ENCODE results near the gene GPR89B.
"Not testable (repeated sequence)": the region's sequence is repeated elsewhere in the genome, so short reads cannot be mapped to it uniquely, and the experiment has no call there.

GPR89B gene

DNA sequence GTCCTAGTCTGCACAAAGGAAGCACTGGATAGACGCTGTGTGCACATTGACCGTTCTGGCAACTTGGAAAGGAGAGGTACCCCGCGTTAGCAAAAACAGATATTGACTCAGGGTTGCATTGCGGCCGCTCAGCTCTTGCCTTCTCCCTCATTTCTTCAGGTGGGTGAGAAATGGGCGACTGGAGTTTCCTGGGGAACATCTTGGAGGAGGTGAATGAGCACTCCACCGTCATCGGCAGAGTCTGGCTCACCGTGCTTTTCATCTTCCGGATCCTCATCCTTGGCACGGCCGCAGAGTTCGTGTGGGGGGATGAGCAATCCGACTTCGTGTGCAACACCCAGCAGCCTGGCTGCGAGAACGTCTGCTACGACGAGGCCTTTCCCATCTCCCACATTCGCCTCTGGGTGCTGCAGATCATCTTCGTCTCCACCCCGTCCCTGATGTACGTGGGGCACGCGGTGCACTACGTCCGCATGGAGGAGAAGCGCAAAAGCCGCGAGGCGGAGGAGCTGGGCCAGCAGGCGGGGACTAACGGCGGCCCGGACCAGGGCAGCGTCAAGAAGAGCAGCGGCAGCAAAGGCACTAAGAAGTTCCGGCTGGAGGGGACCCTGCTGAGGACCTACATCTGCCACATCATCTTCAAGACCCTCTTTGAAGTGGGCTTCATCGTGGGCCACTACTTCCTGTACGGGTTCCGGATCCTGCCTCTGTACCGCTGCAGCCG lies 20.3 kb upstream of the GPR89B start:
- ChIA-PET POLR2A (ENCODE audit: low non-redundant PET) (no interaction called here), CTCF (no interaction called here)
- no peak overlapping the region for H3K27ac ChIP-seq
- no peak for DNase-seq (ENCODE audit: low spot score)
- TF ChIP-seq, protein P1, sequence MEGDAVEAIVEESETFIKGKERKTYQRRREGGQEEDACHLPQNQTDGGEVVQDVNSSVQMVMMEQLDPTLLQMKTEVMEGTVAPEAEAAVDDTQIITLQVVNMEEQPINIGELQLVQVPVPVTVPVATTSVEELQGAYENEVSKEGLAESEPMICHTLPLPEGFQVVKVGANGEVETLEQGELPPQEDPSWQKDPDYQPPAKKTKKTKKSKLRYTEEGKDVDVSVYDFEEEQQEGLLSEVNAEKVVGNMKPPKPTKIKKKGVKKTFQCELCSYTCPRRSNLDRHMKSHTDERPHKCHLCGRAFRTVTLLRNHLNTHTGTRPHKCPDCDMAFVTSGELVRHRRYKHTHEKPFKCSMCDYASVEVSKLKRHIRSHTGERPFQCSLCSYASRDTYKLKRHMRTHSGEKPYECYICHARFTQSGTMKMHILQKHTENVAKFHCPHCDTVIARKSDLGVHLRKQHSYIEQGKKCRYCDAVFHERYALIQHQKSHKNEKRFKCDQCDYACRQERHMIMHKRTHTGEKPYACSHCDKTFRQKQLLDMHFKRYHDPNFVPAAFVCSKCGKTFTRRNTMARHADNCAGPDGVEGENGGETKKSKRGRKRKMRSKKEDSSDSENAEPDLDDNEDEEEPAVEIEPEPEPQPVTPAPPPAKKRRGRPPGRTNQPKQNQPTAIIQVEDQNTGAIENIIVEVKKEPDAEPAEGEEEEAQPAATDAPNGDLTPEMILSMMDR (conservative IDR thresholded peaks at IDR 0.05; ENCODE audit: low read depth): no peak

DNA sequence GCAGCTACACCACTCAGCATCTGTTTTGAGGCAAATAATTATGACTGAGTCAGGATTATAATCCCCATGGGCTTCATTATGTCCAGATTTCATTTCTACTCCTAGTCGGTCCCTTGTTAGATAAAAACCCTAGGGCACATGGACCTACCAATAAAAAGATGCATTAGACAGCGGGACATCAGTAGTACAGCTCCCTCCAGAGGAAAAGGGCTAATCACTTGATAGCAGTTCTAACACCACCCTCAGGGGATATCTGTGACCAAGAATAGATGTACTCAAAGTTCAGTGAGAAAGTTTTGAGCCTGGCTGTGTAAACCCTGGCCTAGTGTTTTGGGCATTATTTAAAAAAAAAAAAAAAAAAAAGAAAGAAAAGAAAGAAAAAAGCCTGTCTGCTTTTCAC lies 15.7 kb upstream of the GPR89B start:
- ChIA-PET CTCF (no interaction called here), POLR2A (ENCODE audit: low non-redundant PET) (no interaction called here)
- no peak overlapping the region for H3K27ac ChIP-seq
- DNase-seq (ENCODE audit: low spot score): no peak
- TF ChIP-seq, protein P1 (conservative IDR thresholded peaks at IDR 0.05; ENCODE audit: low read depth): no peak

DNA sequence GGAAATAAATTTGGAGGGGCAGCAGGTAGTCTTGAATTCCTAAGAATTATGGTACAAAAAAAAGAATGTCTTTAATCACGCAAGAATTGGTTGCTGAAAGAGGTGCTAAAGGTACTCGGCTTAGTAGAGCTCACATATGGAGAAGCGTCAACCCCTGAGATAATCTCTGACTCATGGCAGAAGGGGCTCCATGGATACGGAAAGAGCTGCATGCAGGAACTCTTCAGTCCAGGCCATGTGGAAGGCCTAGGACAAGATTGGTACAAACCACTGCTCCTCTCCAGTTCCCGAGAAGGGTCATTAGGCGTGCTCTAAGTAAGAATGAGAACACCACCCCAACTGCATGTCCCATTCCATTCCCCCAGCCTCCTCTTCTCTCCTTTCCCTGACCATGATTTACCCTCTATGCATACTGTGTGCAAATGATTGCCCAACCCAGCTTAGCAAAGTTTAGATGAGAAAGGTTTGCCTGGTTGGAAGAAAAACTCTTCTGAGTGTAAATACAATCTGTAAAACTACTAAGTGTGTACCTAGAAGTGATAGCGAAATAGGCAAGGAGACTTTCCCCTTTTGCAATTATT lies 14.8 kb upstream of the GPR89B start:
- TF ChIP-seq, protein P1 (conservative IDR thresholded peaks at IDR 0.05; ENCODE audit: low read depth): no peak
- ChIA-PET POLR2A (ENCODE audit: low non-redundant PET) (no interaction called here), CTCF (no interaction called here)
- no peak overlapping the region for H3K27ac ChIP-seq
- no peak for DNase-seq (ENCODE audit: low spot score)

DNA sequence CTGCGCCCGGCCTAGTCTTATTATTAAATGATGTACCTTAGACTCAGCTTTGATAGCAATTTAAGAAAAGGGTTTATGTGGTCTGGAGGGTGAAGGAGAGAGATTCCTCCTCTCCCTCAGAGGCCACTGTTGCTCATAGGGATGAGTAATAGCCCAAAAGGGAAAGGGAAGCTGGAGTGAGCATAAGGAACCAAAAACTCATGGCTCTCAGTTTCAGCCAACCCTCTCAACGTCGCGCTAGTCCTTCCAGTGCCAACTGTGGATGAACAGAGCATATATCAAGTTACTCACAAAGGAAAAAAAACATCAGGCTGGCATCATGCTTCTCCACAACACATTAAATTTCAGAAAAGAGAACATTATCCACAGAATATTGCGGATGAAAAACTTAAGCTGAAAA lies 8.3 kb upstream of the GPR89B start:
- TF ChIP-seq, protein P1 (conservative IDR thresholded peaks at IDR 0.05; ENCODE audit: low read depth): no peak
- ChIA-PET CTCF (interaction anchor here (1.4 kb wide), 1 partner anchor 27 kb away, joined by 5 read pairs; no protein-coding TSS in a partner anchor), POLR2A (ENCODE audit: low non-redundant PET) (no interaction called here)
- H3K27ac ChIP-seq: no peak overlapping the region
- no peak for DNase-seq (ENCODE audit: low spot score)

DNA sequence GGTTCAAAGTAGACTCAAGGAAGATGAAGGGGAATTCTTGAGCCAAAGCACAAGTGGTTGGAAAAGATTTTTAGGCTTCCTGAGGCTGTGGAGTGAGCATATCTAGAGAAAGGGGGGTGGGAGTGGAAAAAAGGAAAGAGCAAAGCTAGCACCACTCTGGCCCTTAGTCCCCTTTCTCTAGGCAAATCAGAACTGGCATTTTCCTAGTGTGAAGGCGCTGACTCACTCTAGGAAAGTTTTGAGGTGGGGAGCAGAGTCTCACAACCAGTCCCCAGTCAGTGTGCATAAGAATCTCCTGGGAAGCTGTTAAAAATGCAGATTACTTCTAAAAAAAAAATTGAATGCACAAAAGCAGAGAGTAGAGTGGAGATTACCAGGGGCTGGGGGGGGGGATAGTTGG lies 3.4 kb upstream of the GPR89B start:
- no peak for DNase-seq (ENCODE audit: low spot score)
- POLR2A ChIA-PET (ENCODE audit: low non-redundant PET): no interaction called here

DNA sequence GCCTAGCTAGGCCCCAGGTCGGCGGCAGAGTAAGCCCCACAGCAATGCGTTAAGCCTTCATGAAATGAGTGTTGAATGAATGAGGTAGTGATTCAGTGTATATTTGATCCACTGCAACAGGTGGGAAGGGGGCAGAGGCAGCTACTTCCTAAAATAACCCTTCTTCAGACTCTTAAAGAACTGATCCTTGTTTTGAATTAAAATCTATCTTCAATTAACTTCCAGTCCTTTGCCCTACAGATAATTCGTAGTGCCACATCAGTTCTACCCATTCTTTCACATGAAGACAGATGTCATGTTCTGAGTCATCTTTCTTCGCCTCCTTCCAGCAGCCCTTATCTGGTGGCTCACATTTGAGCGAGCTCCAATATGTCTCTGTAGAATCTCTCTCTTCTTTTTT lies 1.0 kb upstream of the GPR89B start:
- DNase-seq (ENCODE audit: low spot score); POLR2A ChIA-PET (ENCODE audit: low non-redundant PET); H3K27ac ChIP-seq; CTCF ChIA-PET: not testable (repeated sequence)

More for the DNA sequence above, 3.4 kb upstream of the GPR89B start:
- CTCF ChIA-PET: no interaction called here
- TF ChIP-seq, protein P1 (conservative IDR thresholded peaks at IDR 0.05; ENCODE audit: low read depth): no peak
- no peak overlapping the region for H3K27ac ChIP-seq

DNA sequence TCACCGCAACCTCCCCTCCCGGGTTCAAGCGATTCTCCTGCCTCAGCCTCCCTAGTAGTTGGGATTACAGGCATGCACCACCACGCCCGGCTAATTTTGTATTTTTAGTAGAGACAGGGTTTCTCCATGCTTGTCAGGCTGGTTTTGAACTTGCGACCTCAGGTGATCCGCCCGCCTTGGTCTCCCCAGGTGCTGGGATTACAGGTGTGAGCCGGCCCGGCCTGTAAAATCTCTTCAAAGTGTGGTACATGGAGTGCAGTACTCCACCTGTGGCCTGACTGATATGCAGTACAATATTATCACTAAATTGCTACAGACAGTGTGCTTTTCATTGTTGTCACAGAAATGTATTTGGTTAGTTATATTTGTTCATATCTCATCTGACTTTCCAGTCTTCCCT lies 531 bp upstream of the GPR89B start:
- CTCF ChIA-PET; DNase-seq (ENCODE audit: low spot score); POLR2A ChIA-PET (ENCODE audit: low non-redundant PET); H3K27ac ChIP-seq: not testable (repeated sequence)

DNA sequence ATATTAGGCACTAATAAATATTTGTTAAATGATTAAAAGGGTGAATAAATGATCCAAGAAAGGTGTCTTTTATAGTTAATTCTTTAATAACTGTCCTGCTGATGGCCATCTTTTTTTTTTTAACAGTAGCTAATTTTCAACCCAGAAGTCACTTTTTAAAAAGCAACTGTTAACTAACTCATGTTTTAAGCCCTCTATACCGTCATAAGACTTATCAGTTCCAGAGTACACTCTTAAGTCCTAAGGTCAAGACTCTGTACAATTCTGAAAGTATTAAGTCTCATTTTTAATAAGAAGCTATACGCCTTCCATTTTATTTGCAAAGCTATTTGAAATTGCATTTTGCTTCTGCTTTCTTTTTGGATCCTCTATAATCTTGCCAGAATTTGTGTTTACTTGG lies 2.9 kb downstream of the GPR89B start:
- H3K27ac ChIP-seq; POLR2A ChIA-PET (ENCODE audit: low non-redundant PET); DNase-seq (ENCODE audit: low spot score); CTCF ChIA-PET: not testable (repeated sequence)

DNA sequence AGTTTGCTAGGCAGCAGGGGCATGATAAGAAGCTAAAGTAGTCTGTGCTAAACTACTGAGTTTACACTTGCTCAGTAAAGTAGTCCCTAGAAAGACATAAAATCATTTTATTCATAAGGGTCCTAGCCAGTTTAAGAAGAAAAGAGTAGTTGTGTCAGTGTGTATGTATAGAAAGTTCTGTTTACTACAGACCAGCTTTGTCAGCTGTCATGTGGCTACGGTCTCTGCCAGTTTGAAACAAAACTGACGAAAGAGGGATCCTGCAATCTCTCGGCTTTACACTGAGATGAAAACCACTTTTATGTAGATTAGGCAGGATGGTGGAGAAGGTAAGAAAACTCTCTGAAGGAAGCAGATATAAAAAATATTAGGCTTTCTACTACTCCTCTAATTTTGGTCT lies 7.1 kb downstream of the GPR89B start:
- CTCF ChIA-PET; DNase-seq (ENCODE audit: low spot score); H3K27ac ChIP-seq; POLR2A ChIA-PET (ENCODE audit: low non-redundant PET): not testable (repeated sequence)

DNA sequence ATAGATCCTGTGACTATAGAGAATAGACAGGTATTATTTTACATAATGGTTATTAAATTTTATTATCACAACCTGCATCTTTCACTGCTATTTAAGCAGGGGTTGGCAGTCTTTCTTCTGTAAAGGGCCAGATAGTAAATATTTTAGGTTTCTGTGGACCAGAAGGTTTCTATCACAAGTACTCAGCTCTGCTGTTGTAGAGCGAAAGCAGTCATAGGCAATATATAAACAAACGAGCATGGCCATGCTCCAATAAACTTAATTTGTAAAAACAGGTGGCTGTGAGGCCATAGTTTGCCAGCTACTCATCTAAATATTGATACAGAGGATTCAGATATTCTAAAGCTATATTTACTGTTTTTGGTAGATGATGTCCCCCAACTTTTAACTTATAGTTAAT lies 12.2 kb downstream of the GPR89B start:
- DNase-seq (ENCODE audit: low spot score); CTCF ChIA-PET; POLR2A ChIA-PET (ENCODE audit: low non-redundant PET); H3K27ac ChIP-seq: not testable (repeated sequence)

DNA sequence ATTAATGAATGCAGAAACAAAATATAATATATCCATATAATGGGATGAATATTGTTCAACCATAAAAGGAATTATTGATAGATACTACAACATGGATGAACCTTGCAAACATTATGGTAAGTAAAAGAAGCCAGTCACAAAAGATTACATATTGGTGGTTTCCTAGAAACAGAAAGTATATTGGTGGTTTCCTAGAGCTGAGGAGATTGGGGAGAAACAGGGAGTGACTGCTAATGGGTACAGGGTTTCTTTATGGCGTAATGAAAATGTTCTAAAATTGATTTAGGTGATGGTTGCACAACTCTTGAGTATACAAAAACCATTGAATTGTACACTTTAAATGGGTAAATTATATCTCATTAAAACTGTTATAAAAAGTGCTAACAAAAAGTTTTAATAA lies 14.3 kb downstream of the GPR89B start:
- H3K27ac ChIP-seq; DNase-seq (ENCODE audit: low spot score); CTCF ChIA-PET; POLR2A ChIA-PET (ENCODE audit: low non-redundant PET): not testable (repeated sequence)

DNA sequence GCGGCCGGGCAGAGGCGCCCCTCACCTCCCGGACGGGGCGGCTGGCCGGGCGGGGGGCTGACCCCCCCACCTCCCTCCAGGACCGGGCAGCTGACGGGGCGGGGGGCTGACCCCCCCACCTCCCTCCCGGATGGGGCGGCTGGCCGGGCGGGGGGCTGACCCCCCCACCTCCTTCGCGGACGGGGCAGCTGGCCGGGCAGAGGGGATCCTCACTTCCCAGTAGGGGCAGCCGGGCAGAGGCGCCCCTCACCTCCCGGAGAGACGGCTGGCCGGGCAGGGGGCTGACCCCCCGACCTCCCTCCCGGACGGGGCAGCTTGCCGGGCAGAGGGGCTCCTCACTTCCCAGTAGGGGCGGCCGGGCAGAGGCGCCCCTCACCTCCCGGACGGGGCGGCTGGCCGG lies 21.3 kb downstream of the GPR89B start:
- CTCF ChIA-PET; DNase-seq (ENCODE audit: low spot score); POLR2A ChIA-PET (ENCODE audit: low non-redundant PET); H3K27ac ChIP-seq: not testable (repeated sequence)

Measured in RWPE1 (cell line).